ENCODE results near the gene CHRNA1.

Gene CHRNA1

GRCh38 chr2:174781298-174781697, 17.0 kb upstream of the CHRNA1 start:
- DNase-seq = no peak

GRCh38 chr2:174780856-174781255, 16.6 kb upstream of the CHRNA1 start:
- no peak for DNase-seq

- no peak for DNase-seq
These were observed 16.0 kb upstream of the CHRNA1 start for GRCh38 chr2:174780191-174780840.

DNA sequence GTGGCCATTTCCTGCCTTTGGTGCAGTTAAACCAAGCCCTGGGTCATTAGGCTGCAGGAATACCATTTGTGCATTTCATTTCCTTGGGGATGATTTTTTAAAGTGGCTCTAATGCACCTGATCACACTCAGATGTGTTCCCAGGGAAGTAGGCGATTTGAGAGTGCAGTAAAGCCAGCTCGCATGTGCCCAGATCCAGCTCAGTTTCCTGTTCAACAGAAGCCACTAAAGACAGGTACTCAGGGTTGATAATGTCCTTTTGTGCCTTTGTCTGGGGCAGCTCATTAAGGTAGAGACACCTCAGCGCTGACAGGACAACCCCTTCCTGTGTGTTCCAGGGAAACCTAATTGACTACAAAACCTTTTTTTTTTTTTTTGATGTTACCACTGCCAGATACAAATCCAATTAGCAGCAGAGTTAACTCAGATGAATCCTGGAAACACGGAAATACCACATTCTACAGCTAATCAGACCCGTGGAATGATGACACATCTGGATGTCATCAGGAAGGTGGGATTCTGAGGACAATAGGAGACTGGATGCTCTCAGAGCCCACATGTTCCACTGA, 15.2 kb upstream of the CHRNA1 start:
- DNase-seq = peak; percentile 7

- peak; percentile 94 for DNase-seq
These were observed 14.1 kb upstream of the CHRNA1 start for GRCh38 chr2:174778085-174778981.

DNA sequence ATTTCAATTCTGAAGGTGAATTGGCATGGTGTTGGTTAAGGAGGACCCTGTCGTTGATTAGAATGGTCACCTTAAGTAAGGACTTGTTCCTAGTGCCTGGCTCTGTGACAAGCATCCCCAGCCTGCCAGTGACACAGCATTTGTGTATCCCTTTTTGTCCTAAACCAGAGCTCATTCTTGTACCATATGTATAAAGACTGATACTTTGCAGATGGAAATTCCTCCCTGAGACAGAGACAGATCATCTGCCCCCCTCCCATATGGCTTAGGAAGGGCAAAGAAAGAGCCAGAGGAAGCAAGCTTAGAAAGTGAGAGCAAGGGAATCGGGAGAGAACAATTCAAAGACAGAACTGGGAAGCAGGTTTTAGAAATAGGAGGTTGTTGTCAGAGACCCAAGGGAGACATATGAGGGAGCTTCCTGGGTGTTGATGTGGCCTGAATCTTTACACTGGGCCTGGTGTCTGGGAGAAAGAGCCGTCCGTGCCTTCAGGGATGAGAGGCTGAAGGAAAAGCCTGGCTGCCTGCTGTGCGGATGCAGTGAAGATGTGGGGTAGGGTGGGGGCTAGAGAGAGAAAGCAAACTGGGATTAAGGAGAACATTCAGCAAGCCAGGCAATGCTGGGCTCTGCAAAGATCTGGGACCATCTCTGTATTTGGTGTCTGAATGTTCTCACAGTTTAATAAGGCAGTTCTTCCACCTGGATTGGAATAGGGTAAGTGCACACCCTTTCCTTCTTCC, 13.2 kb upstream of the CHRNA1 start:
- no peak for DNase-seq

- DNase-seq = no peak
These were observed 12.4 kb upstream of the CHRNA1 start for GRCh38 chr2:174776675-174777074.

GRCh38 chr2:174776223-174776622, 12.0 kb upstream of the CHRNA1 start:
- no peak for DNase-seq

DNA sequence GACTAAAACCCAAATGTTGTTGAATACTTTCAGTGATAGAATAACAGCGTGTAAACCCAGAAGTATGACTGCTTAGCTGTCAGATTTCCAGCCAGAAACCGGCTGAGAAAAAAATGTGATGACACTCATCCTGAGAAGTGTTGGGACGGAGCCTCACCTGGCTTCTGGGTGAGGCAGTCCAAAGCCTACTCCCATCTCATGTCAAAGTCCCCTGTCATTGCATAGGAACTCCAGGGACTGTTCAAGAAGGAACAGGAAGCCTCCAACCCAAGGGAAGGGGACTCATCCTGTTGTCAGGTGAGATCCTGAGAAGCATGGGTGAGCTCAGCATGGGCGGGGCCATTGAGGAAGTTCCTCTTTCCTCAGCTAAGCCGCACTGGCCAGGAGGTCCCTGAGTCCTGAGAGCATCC, 11.3 kb upstream of the CHRNA1 start:
- no peak for DNase-seq

DNA sequence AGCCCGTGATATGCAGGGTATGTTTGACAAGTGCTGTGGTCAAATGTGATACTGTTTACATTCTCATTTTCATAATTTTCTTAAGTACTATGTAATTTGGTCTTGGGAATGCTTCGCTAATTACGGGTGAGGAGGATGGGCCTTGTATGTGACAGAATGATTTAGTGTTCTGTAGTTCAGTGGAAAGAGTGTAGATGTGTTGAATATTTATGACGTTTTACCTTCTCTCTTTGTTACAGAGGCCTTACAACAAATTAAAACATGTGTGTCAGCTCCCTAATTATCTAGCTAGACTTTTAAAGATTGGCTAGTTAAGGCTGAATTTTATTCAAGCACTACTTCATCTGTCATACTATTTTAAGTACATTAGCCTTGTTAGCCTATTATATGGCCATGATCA, 10.6 kb upstream of the CHRNA1 start:
- DNase-seq = no peak

- DNase-seq = no peak
These were observed 8.9 kb upstream of the CHRNA1 start for GRCh38 chr2:174773215-174773614.

GRCh38 chr2:174772472-174772801, 8.2 kb upstream of the CHRNA1 start:
- no peak for DNase-seq

DNA sequence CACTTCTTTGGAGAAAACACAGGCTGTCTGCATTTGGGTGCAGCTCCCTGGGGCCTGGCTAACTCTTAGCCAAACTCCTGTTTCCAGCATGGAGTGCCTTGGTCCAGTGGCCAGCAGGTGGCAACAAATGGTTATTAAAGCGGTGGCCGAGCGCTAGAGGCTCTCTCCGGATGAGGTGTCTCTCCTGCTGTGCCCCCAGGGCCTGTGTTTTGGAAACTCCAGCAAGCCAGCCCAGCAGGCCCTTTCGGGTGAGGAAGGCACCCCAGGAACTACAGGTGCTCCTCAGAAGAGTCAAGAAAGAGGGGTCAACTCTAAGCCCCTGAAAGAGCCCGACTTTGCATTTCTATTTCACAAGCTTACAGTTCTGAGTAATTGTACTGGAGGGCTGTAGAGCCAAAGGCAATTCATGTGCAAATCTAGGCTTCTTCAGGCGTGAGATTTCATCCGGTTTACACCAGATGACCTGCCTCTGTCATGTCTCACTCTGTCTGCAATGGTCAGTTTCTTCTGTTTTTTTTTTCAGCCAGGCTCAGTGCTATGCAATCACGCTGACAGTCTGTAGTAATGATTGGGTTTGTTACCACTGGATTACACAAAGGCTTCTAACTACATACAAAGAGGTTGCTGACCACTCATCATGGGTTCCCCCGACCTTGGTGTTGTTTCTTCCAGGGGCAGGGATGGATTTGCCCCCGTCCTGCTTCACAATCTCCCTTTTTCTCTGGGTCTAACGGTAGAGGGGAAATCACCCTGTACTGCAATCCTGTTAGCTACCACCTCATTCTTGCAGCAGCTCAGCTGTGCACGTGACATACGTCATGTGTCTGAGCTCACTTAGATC, 7.6 kb upstream of the CHRNA1 start:
- peak; percentile 23 for DNase-seq

- DNase-seq = no peak
These were observed 6.9 kb upstream of the CHRNA1 start for GRCh38 chr2:174771136-174771535.

DNA sequence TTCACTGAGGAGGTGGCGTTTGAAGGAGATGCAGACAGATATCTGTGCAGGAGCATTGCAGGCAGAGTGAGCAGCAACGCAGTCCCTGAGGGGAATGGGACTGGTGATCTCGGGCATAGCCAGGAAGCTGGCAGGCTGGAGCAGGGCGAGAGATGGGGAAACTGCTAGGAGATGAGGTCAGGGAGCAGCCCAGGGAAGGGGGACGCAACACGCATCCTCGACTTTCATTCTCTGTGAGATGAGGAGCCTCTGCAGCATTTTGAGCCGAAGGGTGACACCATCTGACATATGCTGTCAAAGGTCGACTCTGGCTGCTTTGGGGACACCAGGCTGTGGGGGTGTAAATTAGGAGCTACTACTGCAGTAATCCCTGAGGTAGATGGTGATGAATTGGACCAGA, 4.3 kb upstream of the CHRNA1 start:
- DNase-seq = no peak

DNA sequence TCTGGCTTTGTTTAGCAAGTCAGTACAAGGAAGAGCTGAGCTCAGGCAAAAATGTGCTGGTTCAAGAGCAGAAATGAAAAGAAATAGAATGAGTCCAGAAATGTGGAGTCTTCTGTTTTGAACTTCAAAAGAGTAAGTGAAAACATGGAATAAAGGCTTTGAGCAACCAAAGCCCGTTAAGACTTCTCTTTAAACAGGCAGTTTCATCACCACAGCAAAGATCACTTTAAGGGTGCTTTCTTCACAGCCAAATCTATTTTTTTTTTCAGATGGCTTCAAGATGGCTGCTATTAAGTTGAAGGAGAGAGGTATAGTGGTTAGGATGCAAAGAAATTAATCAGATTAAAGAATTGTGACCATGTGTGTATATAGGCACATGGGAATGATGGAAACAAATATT, 2.0 kb upstream of the CHRNA1 start:
- DNase-seq = no peak

- no peak for DNase-seq
These were observed 1.3 kb upstream of the CHRNA1 start for GRCh38 chr2:174765576-174765975.

DNA sequence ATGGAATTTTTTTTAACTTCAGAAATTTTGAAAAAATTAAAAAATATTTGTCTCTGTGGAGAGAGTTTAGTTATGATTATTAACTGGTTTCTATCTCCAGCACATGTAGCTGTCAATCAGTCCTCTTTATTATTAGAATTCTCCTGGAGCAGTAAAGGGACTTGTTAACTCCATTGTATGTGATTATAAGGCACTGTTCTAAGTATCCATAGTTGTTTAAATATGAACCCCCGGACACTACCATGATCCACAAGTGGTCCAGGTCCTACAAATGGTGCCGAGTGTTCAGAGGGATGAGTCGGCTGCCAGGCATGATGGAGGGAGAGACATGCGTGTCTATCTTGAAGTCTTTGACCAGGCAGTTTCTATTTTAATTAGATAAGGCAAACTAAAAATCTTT, 492 bp downstream of the CHRNA1 start:
- no peak for DNase-seq

DNA sequence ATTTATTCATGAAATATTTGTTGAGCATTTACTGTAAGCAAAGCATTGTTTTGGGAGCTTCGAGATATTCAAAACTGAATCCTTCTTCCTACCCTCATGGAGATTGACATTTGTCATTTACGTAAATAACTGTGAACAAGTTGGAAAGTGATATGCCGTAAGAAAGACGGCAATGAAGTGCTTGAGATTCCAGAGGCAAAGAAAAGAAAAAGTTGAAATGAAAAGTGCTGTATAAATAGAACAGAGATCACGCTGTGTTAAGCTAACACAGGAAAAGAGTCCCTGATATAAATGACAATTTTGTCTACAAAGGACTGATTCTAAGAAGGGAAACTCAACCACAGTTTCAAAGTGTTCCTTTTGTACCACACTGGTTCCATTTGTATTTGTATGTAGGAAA, 1.8 kb downstream of the CHRNA1 start:
- DNase-seq = no peak

DNA sequence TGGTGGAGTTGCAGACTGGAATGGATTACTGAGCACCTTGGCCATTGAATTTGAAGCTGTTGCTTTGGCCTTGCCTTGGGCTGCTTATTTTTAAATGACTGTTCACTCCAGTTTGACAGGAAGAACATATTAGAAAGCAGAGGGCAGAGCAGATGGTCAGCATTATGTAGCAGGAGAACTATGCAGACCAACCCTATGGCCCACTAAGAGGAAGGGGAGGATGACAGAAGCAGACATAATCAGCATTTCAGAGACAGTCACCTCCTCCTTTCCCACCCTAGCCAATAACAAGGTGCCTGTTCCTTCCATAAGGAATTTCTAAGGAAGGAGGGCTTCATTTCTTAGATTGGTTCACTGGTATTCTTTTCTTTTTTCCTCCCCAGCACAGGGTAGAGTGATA, 2.4 kb downstream of the CHRNA1 start:
- no peak for DNase-seq

- no peak for DNase-seq
These were observed 3.3 kb downstream of the CHRNA1 start for GRCh38 chr2:174760845-174761473.

Data from central memory CD4-positive, alpha-beta T cell (primary cell).